GM21737 (cell line): ENCODE results near the gene GP1BA.

Source experiments
- ATAC-seq: cut with Tn5 transposase; IDR thresholded peaks from one replicate; pipeline ENCODE4 v1.9.1; 2021; ENCODE audit warnings: mild to moderate bottlenecking, moderate library complexity; ENCODE audit not compliant: unreplicated experiment

The GP1BA gene

DNA sequence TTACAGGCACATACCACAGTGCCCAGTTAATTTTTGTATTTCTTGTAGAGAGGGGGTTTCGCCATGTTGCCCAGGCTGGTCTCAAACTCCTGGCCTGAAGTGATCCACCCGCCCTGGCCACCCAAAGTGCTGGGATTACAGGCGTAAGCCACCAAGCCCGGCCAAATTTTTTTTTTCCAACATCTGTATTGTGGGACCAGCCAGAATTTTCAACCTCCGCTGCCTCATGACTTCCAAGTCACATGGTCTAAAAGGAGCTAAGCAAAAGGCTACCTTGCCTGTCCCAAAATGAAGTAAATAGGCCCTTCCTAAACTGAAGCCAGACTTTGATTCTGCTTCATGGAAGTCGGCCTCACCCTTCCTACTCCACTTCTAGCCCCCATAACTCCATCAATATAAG is 39.7 kb downstream of the GP1BA start:
- no peak for ATAC-seq

DNA sequence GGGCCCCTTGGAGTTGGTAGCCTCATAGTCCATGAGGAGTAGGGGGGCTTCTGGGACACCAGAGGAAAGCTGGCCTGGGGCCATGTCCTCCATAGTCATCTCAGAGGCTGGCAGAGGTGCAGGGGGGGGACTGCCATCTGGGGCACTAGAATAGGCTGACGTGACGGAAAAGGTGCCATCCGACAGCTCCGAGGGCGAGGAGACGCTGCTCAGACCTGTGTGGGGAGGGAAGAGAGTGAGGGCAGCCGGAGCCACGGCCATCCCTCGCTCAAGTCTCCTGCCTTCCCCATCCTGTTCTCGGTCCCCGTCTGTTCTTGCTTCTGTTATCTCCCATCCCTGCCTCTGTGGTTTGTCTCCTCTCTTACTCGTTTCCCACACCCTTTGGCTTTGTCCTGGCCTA is 40.2 kb downstream of the GP1BA start:
- ATAC-seq, result no peak

GRCh38 chr17:4972752-4973151 is 40.7 kb downstream of the GP1BA start:
- ATAC-seq, result no peak

- ATAC-seq, result no peak
These were observed 41.4 kb downstream of the GP1BA start for GRCh38 chr17:4973256-4974114.

GRCh38 chr17:4974115-4974670 is 42.1 kb downstream of the GP1BA start:
- ATAC-seq, result no peak

GRCh38 chr17:4978726-4979125 is 46.6 kb downstream of the GP1BA start:
- ATAC-seq, result no peak

- ATAC-seq, result no peak
These were observed 48.7 kb downstream of the GP1BA start for GRCh38 chr17:4980644-4981216.

DNA sequence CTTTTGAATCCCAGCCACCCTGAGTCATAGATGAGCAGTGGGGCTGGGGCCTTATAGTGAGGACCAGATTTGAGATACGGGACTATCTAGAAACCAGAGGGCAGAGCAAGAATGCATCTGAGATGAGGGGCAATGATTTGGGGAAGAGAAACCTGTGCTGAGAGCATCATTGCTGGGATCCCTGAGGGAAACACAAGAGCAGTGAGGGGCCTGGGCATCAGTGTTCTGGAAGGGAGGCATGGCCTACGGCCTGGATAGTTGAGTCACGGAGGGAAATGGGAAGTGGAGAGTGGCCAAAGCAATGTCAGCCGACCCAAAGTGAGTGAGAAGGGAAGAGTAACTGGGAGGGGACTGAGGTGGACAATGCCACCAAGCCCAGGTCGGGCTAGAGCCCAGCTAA is 50.2 kb downstream of the GP1BA start:
- ATAC-seq, result no peak
